GM18519 (cell line): Measurements from ENCODE around the gene ADAM12.

Experiments used
- ATAC-seq: cut with Tn5 transposase; IDR thresholded peaks from one replicate; pipeline ENCODE4 v1.9.1; 2021; ENCODE audit warnings: mild to moderate bottlenecking, moderate library complexity; ENCODE audit not compliant: unreplicated experiment, low FRiP score

The ADAM12 gene

GRCh38 chr10:125964558-125964957, 423.7 kb downstream of the ADAM12 start:
- ATAC-seq, result no peak
